Fibroblast of the aortic adventitia (primary cell): ENCODE data around the gene ADRA2A. TPM values are rescaled to one million over a fixed set of nuclear protein-coding genes. Genes with fewer than 3 reads are reported as not detected.
A peak's percentile ranks its signal among the peaks of the same experiment; 100 is the strongest.

Experiments
- DNase-seq: peaks from one replicate; pipeline ENCODE4 v3.0.0-alpha.2; 2010; ENCODE audit warnings: low read depth
- H3K4me3 ChIP-seq: 2 replicates; pipeline ENCODE4 v1.5.1; 2011; ENCODE audit warnings: low read depth, mild to moderate bottlenecking, control low read depth, low read length, moderate library complexity
- CTCF ChIP-seq: IDR thresholded peaks from 2 replicates; pipeline ENCODE4 v1.5.1; 2011; ENCODE audit warnings: mild to moderate bottlenecking, low read length, control low read depth, inconsistent platforms; ENCODE audit not compliant: insufficient read depth
- total RNA-seq: library from RNA; depleted of rRNA; stranded (reverse); fragments of >200 nt; gene quantifications from 2 replicates; pipeline ENCODE4 v1.2.3, GENCODE V29; 2012; ENCODE audit warnings: low replicate concordance

The ADRA2A gene
- total RNA-seq, 1 donor, result 2.6 TPM

- no peak for TF ChIP-seq CTCF
- H3K4me3 ChIP-seq, result no peak overlapping the region
- DNase-seq, result no peak
Observed at GRCh38 chr10:111122127-111122526, 45.3 kb downstream of the ADRA2A start.

- no peak for DNase-seq
- no peak overlapping the region for H3K4me3 ChIP-seq
Observed at GRCh38 chr10:111123883-111124282, 47.1 kb downstream of the ADRA2A start.

GRCh38 chr10:111125102-111125501, 48.3 kb downstream of the ADRA2A start:
- no peak overlapping the region for H3K4me3 ChIP-seq
- no peak for TF ChIP-seq CTCF
- no peak for DNase-seq

More at GRCh38 chr10:111123883-111124282, 47.1 kb downstream of the ADRA2A start:
- no peak for TF ChIP-seq CTCF

- no peak overlapping the region for H3K4me3 ChIP-seq
- no peak for DNase-seq
- no peak for TF ChIP-seq CTCF
Observed at GRCh38 chr10:111126077-111126476, 49.2 kb downstream of the ADRA2A start.

GRCh38 chr10:111127081-111127848, 50.4 kb downstream of the ADRA2A start:
- DNase-seq, result no peak
- no peak for TF ChIP-seq CTCF
- H3K4me3 ChIP-seq, result no peak overlapping the region

GRCh38 chr10:111128331-111129180, 51.7 kb downstream of the ADRA2A start:
- H3K4me3 ChIP-seq, result no peak overlapping the region
- DNase-seq, result peak; percentile 10
- no peak for TF ChIP-seq CTCF
